Measurements from ENCODE around the gene HLA-DQB2.

GRCh38 chr6:32792901-32793435 lies 29.6 kb upstream of the HLA-DQB2 start:
- TF ChIP-seq POLR2AphosphoS5 (IDR thresholded peaks at IDR 0.05; ENCODE audit: low read depth, low read length) = no peak
- no peak for TF ChIP-seq POLR2A (IDR thresholded peaks at IDR 0.05; ENCODE audit: low read depth, low read length)
